Kidney epithelial cell (primary cell): ENCODE measurements around the gene RUNX1. TPM values are rescaled to one million over a fixed set of nuclear protein-coding genes. Genes with fewer than 3 reads are reported as not detected.

Source experiments
- DNase-seq: peaks from one replicate; pipeline ENCODE4 v3.0.0-alpha.2; 2010; ENCODE audit warnings: low read depth
- H3K27me3 ChIP-seq: 2 replicates; pipeline ENCODE4 v1.6.0; 2011; ENCODE audit warnings: low read length; ENCODE audit not compliant: control insufficient read depth, insufficient read depth
- H3K36me3 ChIP-seq: 2 replicates; pipeline ENCODE4 v1.5.1; 2011; ENCODE audit warnings: low read length; ENCODE audit not compliant: control insufficient read depth, insufficient read depth
- H3K4me3 ChIP-seq: 2 replicates; pipeline ENCODE4 v1.5.1; 2011; ENCODE audit warnings: low read depth, mild to moderate bottlenecking, control low read depth, low read length
- total RNA-seq: library from RNA; depleted of rRNA; stranded (reverse); fragments of >200 nt; gene quantifications from 2 replicates; pipeline ENCODE4 v1.2.3, GENCODE V29; 2015
- TF ChIP-seq, protein P1 (sequence below): IDR thresholded peaks from 2 replicates; pipeline ENCODE4 v1.5.1; 2011; ENCODE audit warnings: mild to moderate bottlenecking, moderate library complexity, low read length, control low read depth, inconsistent platforms; ENCODE audit not compliant: insufficient read depth, poor library complexity, severe bottlenecking

Gene RUNX1
- total RNA-seq, 1 donor from 2014 or later, result 43.0 TPM

DNA sequence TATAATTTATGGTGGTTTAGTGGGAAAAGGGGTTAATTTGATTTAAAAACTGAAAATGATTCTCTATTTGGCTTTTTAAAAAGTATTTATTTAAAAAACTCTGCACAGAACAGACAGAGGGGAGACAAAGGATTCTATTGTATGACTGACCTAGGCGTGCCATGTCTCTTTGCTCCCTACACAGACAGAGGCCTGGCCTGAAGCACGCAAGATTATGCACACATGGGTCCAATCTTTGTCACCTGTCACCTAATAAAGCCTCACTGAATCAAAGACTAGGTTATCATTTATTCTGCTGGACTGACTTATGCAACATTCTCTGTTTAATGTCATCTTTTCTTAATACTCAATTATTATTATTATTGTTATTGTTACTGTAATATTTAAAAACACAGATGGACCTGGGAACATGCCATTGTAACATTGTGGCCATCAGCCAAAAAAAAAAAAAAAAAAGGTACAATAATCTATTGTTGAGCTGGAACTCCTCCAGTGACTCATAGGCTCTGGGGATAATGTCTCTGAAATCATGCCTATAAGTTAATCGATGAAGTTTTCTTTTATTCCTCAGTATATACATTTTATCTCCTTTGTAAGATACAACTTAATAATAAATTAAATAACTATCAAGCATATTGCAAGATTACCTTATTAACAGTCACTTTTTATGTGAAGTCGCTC, 112.1 kb downstream of the RUNX1 start:
- DNase-seq, result no peak
- TF ChIP-seq, protein P1, sequence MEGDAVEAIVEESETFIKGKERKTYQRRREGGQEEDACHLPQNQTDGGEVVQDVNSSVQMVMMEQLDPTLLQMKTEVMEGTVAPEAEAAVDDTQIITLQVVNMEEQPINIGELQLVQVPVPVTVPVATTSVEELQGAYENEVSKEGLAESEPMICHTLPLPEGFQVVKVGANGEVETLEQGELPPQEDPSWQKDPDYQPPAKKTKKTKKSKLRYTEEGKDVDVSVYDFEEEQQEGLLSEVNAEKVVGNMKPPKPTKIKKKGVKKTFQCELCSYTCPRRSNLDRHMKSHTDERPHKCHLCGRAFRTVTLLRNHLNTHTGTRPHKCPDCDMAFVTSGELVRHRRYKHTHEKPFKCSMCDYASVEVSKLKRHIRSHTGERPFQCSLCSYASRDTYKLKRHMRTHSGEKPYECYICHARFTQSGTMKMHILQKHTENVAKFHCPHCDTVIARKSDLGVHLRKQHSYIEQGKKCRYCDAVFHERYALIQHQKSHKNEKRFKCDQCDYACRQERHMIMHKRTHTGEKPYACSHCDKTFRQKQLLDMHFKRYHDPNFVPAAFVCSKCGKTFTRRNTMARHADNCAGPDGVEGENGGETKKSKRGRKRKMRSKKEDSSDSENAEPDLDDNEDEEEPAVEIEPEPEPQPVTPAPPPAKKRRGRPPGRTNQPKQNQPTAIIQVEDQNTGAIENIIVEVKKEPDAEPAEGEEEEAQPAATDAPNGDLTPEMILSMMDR, result no peak
- Histone ChIP-seq H3K36me3 (no peaks in the 10 kb centered on the region), H3K4me3 (no peak overlapping the region), H3K27me3 (no peaks in the 10 kb centered on the region)

DNA sequence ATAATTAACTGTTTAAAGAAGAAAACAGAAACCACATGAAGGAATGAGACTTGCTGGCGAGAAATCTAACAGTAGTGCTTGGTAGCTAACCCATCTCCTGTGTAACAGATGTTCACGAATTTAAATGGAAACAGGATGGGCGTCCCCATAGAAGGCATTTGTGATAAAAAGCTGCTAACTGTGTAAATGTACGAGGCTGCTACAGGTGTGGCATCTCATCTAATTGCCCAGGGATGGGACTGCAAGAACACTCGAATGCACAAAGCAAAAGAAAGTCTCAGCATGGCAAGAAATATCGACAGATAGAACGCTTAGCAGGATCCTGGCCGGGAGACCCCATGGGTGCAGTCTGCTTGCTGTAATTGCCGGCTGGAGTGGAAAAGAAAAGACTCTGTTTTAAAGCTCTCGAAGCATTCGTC, 112.7 kb downstream of the RUNX1 start:
- Histone ChIP-seq H3K27me3 (no peaks in the 10 kb centered on the region), H3K36me3 (no peaks in the 10 kb centered on the region), H3K4me3 (no peak overlapping the region)
- TF ChIP-seq, protein P1, result no peak
- no peak for DNase-seq

DNA sequence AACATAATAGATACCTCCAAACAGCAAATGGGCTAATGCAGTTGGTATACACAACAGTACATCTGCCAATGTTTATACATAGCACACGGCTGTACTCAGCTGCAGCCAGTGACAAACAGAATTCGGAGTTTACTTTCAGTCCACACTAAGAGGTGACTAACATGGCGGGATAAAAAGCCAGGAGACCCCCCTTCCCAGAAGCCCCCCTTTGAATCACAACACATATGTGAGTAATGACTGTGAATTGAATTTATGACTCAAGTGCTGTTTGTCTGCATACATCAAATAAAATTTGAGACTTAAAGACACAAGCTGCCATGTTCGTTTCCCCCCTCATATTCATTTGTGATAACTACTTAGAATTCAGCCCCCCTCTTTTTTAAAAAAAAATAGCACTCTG, 113.2 kb downstream of the RUNX1 start:
- TF ChIP-seq, protein P1, result no peak
- DNase-seq, result no peak
- no peak overlapping the region for H3K4me3 ChIP-seq

DNA sequence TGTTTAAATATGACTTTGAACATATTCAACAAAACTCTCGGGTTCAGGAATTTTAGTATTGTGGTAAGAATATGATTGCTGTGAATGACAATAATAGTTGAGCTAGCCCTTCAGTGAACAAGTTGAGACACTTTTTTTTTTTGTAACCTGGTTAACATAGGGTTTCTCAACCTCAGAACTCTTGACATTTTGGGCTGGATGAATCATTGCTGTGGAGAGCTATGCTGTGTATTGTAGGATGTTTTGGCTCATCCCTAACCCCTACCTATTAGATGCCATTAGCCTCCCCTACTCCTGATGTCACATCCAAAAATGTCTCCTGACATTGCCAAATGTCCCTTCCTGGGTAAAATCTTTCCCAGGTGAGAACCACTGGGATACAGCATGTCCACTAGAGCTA, 113.7 kb downstream of the RUNX1 start:
- no peak for DNase-seq
- TF ChIP-seq, protein P1, result no peak
- H3K36me3 ChIP-seq, result no peaks in the 10 kb centered on the region

More for the DNA sequence above, 113.2 kb downstream of the RUNX1 start:
- no peaks in the 10 kb centered on the region for H3K27me3 ChIP-seq
- no peaks in the 10 kb centered on the region for H3K36me3 ChIP-seq

DNA sequence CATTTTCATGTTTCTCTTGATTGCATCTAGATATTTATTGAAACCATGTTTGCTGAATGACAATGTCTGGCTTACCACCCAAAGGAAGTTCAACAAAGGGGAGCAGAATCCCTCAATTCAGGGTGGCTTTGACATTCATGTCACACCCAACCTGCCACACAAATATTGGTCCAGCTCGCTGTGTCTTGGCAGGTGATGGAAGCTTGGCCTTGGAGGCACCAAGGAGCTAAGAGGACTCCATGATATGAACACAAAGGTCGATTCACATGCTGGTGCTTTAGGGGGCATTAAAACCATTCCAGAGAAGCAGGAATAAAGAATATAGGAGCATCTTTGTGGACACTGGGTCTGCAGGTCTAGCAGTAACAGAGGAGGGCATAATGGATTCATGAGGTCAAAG, 114.8 kb downstream of the RUNX1 start:
- Histone ChIP-seq H3K27me3 (no peaks in the 10 kb centered on the region), H3K4me3 (no peak overlapping the region), H3K36me3 (no peaks in the 10 kb centered on the region)
- DNase-seq, result no peak
- TF ChIP-seq, protein P1, result no peak

More for the DNA sequence above, 113.7 kb downstream of the RUNX1 start:
- Histone ChIP-seq H3K4me3 (no peak overlapping the region), H3K27me3 (no peaks in the 10 kb centered on the region)
